H1 (cell line): ENCODE data around the gene MRPS15. TPM values are rescaled to one million over a fixed set of nuclear protein-coding genes. Genes with fewer than 3 reads are reported as not detected.

Source experiments
- CBX5 ChIP-seq: fragments of 300-800, 300-1000 bp; sonication (generic); IDR thresholded peaks from 2 replicates; pipeline ENCODE4 v1.7.1; 2016; ENCODE audit warnings: antibody characterized with exemption, low read length, low read depth
- CBX8 ChIP-seq: fragments of 300-800, 300-1000 bp; sonication (generic); IDR thresholded peaks from 2 replicates; pipeline ENCODE4 v1.7.1; 2016; ENCODE audit warnings: low read depth, low read length, borderline replicate concordance
- CHD2 ChIP-seq: IDR thresholded peaks from 2 replicates; pipeline ENCODE4 v1.6.1; 2012; ENCODE audit warnings: low read length, improper control_type of control experiment
- GABPA ChIP-seq: IDR thresholded peaks from 2 replicates; pipeline ENCODE4 v1.6.1; 2011; ENCODE audit warnings: mild to moderate bottlenecking, low read length, moderate library complexity, borderline replicate concordance; ENCODE audit not compliant: insufficient read depth
- POU5F1 ChIP-seq: IDR thresholded peaks from 2 replicates; pipeline ENCODE4 v1.6.1; 2011; ENCODE audit warnings: low read depth, mild to moderate bottlenecking, low read length, moderate library complexity
- polyA plus RNA-seq, 7 experiments: library from polyadenylated mRNA; depleted of rRNA in 3 of 7; stranded (reverse) in 5 of 7; unstranded in 2 of 7; fragments of >200 nt in 5 of 7; fragments of 200-250 nt in 2 of 7; gene quantifications; 1 replicate in 5 of 7; 2 replicates in 1 of 7; 4 replicates in 1 of 7; pipeline versions ENCODE4 v1.2.1 to v1.2.3, GENCODE V29; 2011 to 2013; ENCODE audit warnings: missing spikeins in 2 of 7, mixed read lengths in 2 of 7
- total RNA-seq: library from RNA; stranded (reverse); fragmentation: NEBNext Ultra II Directional; extraction: Animal tissue kit (Norgen Biotek cat#: 25700); gene quantifications from 2 replicates; pipeline ENCODE4 v1.2.1, GENCODE V29; 2021

Gene MRPS15
- total and polyA plus RNA-seq, 2 of the 8 experiments (the other 6 are each of a cell fraction or from before 2014, with no cell fraction given): 53.6 to 129 TPM

GRCh38 chr1:36433102-36433501, 31.1 kb downstream of the MRPS15 start (continued):
- TF ChIP-seq POU5F1 (no peak), CBX5 (no peak), CHD2 (no peak), CBX8 (no peak), GABPA (no peak)
